Chondrocyte (in vitro differentiated cells): ENCODE data around the gene HNRNPAB. TPM values are rescaled to one million over a fixed set of nuclear protein-coding genes. Genes with fewer than 3 reads are reported as not detected.

ENCODE experiments used
- DNase-seq: peaks from one replicate; pipeline ENCODE4 v3.0.0; 2021; ENCODE audit warnings: mixed read lengths, low spot score
- H3K27ac Mint-ChIP-seq: one replicate; pipeline ENCODE4 v1.8.0; 2021; ENCODE audit warnings: mild to moderate bottlenecking, moderate library complexity, mixed read lengths; ENCODE audit not compliant: unreplicated experiment
- H3K27me3 Mint-ChIP-seq: 2 replicates; pipeline ENCODE4 v1.8.0; 2021; ENCODE audit warnings: low read depth, mixed read lengths
- H3K36me3 Mint-ChIP-seq: 2 replicates; pipeline ENCODE4 v1.8.0; 2021; ENCODE audit warnings: low read depth, mixed read lengths
- H3K4me1 Mint-ChIP-seq: 2 replicates; pipeline ENCODE4 v1.8.0; 2021; ENCODE audit warnings: low read depth, mild to moderate bottlenecking, mixed read lengths
- H3K4me3 Mint-ChIP-seq: one replicate; pipeline ENCODE4 v1.8.0; 2021; ENCODE audit warnings: mild to moderate bottlenecking, moderate library complexity, mixed read lengths; ENCODE audit not compliant: unreplicated experiment
- H3K9me3 Mint-ChIP-seq: 2 replicates; pipeline ENCODE4 v1.8.0; 2021; ENCODE audit warnings: low read depth, mixed read lengths
- CTCF ChIP-seq: fragments of 200-600 bp; sonication (generic); IDR thresholded peaks from 2 replicates; pipeline ENCODE4 v1.5.0; 2021; ENCODE audit warnings: antibody characterized with exemption, mild to moderate bottlenecking, moderate library complexity
- total RNA-seq: library from RNA; stranded (reverse); gene quantifications from 3 replicates; pipeline ENCODE4 v1.2.1, GENCODE V29; 2021

The HNRNPAB gene
- total RNA-seq, 1 donor from 2014 or later = 156 TPM

- Mint-ChIP-seq H3K9me3 (no peaks in the 10 kb centered on the region), H3K36me3 (peaks cover 9% of the 10 kb centered on the region), H3K4me1 (peaks cover 7% of the 10 kb centered on the region), H3K27me3 (no peaks in the 10 kb centered on the region), H3K27ac (peak overlapping the region; percentile 19), H3K4me3 (no peak overlapping the region)
- DNase-seq = peak; percentile 10
- TF ChIP-seq CTCF = no peak
Measured at GRCh38 chr5:178221282-178221681, 16.9 kb downstream of the HNRNPAB start.

GRCh38 chr5:178221853-178222252 is 17.5 kb downstream of the HNRNPAB start:
- no peaks in the 10 kb centered on the region for H3K27me3 Mint-ChIP-seq
- no peak for TF ChIP-seq CTCF
- peak; percentile 32 for DNase-seq
- H3K9me3 Mint-ChIP-seq = no peaks in the 10 kb centered on the region
- H3K4me3 Mint-ChIP-seq = no peak overlapping the region
- peaks cover 8% of the 10 kb centered on the region for H3K36me3 Mint-ChIP-seq
- H3K4me1 Mint-ChIP-seq = peaks cover 7% of the 10 kb centered on the region
- H3K27ac Mint-ChIP-seq = peak overlapping the region; percentile 19

DNA sequence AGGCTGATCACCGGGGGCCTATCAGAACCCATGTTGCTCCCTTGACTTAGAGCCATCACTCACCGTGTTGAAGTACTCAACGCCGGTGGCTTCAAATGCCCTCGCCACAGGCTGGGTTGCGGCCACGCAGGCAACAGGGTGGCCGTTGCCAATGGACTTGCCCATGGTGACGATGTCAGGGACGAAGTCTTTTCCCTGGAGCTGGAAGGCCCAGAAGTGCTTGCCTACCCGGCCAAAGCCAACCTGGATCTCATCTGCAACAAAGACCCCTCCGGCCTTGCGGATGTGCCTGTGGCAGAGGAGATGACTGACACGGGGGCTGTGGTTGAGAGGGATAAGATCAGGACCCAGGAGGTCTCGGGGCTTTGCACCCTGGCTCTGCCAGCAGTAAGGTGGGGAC is 18.0 kb downstream of the HNRNPAB start:
- Mint-ChIP-seq H3K4me1 (peaks cover 9% of the 10 kb centered on the region), H3K27me3 (no peaks in the 10 kb centered on the region), H3K4me3 (no peak overlapping the region), H3K36me3 (peaks cover 11% of the 10 kb centered on the region), H3K27ac (no peak overlapping the region), H3K9me3 (peaks cover 2% of the 10 kb centered on the region)
- TF ChIP-seq CTCF = no peak
- peak; percentile 67 for DNase-seq

DNA sequence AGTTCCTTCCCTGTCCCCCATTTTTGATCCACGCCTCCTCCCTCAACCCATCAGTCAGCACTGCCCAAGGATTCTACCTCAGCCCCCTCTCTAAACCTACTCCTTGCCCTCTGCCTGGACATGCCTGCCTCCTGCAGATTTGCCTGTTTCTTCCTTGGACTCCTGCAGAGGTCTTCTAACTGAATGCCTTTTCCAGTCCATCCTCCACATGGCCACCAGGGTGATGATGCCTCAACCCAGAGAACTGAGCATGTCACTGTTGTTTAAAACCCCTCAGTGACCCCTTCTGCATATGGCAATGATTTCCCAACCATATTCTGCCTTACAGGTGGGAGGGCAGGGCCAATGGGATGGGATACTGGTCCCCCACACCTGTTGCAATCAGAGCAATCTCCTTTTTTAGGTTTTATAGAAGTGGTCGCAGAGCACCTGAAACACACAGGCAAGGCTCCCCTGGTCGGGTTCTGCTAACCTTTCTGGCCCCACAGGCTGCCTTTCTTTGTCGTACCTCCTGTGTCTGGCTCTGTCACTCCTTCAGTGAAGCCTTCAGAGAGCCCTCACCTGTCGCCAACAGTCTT is 19.0 kb downstream of the HNRNPAB start:
- DNase-seq = peak; percentile 19
- H3K27ac Mint-ChIP-seq = no peak overlapping the region
- H3K4me3 Mint-ChIP-seq = no peak overlapping the region
- peaks cover 20% of the 10 kb centered on the region for H3K36me3 Mint-ChIP-seq
- H3K9me3 Mint-ChIP-seq = peaks cover 10% of the 10 kb centered on the region
- TF ChIP-seq CTCF = no peak
- H3K4me1 Mint-ChIP-seq = peaks cover 16% of the 10 kb centered on the region
- no peaks in the 10 kb centered on the region for H3K27me3 Mint-ChIP-seq

DNA sequence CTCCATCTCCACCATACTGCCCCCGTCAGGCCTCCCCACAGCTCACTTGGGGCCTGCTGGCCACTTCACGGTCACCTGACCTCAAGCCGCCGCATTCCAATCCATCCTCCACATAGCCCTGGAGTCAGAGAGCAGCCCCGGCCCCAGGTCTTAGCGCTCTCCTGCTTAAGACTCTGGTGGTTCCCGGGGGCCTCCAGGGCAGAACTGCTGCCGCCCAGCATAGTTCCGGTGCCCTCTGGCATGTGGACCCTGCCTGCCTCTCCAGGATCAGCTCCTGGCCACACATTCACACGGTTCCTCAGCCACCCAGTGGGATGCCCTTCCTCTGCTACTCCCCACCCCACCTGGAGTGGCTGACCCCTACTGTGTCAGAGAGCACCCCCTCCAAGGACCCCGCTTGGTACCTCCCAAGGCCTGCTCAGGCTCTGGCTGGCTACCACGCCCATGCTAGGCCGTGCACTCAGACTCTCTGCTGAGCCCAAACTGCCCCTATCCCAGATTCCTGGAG is 19.5 kb downstream of the HNRNPAB start:
- Mint-ChIP-seq H3K36me3 (peaks cover 24% of the 10 kb centered on the region), H3K9me3 (peaks cover 10% of the 10 kb centered on the region), H3K27me3 (no peaks in the 10 kb centered on the region), H3K4me3 (no peak overlapping the region), H3K27ac (peak overlapping the region; percentile 23), H3K4me1 (peaks cover 10% of the 10 kb centered on the region)
- TF ChIP-seq CTCF = no peak
- peak; percentile 79 for DNase-seq
